Gastrocnemius medialis (tissue), 4 donors: ENCODE results near the gene OBSCN.

ENCODE experiments used
- POLR2A ChIP-seq, 2 donors: fragments of 450-650 bp; IDR thresholded peaks; one replicate each; pipeline ENCODE4 v1.6.1; 2017; ENCODE audit warnings: antibody characterized with exemption in 2 of 2, mild to moderate bottlenecking in 2 of 2, moderate library complexity in 2 of 2
- TF ChIP-seq, protein P1 (sequence below), 5 experiments: fragments of 450-650 bp in 3 of 5; fragments of 200-600 bp in 2 of 5; sonication (generic) in 2 of 5; IDR thresholded peaks in 4 of 5; conservative IDR thresholded peaks in 1 of 5; 1 replicate in 4 of 5; 2 replicates in 1 of 5; pipeline ENCODE4 v1.5.1; 2016 to 2019; ENCODE audit warnings: antibody characterized with exemption in 5 of 5, mild to moderate bottlenecking in 3 of 5, moderate library complexity in 3 of 5

DNA sequence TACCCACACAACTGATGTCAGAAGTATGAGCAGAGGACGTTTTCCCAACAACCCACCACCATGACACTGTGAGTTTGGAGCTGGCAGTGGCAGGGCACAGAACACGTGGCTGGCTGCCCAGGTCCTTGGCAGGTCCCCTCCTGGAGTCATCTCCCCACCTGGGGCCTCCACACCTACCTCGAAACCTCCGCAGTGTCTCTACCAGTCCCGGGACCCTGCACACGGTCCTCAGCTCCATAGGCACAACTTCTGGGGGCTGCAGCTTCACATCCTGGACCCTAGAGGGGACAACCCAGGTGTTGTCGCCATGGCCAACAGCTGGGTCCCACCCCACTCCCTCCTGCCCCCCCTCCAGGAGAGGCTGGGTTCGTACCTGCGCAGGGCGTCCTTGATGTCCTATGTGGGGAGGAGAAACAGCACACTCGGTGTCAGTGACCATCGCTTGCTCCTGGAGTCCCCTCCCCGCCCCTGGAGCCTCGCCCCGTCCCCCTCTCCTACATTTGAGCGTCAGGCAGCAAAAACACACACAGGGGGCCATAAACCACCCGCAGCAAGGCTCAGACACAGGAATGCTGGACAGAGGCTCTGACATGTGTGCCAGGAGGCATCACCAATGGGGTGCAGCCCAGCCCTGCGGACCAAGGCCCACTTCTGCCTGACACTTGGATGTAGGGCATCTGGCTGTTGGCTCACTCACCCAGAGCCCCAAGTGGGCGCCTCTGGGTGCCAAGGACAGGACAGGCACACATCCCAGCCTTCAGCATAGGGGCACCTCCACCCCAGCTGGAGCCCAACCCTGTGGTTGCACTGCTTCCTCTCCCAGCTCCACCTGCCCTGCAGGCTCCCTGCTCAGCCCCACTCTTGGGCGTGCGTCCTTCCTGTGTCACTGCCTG, 189.2 kb downstream of the OBSCN start:
- TF ChIP-seq, protein P1, sequence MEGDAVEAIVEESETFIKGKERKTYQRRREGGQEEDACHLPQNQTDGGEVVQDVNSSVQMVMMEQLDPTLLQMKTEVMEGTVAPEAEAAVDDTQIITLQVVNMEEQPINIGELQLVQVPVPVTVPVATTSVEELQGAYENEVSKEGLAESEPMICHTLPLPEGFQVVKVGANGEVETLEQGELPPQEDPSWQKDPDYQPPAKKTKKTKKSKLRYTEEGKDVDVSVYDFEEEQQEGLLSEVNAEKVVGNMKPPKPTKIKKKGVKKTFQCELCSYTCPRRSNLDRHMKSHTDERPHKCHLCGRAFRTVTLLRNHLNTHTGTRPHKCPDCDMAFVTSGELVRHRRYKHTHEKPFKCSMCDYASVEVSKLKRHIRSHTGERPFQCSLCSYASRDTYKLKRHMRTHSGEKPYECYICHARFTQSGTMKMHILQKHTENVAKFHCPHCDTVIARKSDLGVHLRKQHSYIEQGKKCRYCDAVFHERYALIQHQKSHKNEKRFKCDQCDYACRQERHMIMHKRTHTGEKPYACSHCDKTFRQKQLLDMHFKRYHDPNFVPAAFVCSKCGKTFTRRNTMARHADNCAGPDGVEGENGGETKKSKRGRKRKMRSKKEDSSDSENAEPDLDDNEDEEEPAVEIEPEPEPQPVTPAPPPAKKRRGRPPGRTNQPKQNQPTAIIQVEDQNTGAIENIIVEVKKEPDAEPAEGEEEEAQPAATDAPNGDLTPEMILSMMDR (IDR thresholded peaks at IDR 0.05 in 4 of 5, conservative IDR thresholded peaks at IDR 0.05 in 1 of 5) = no peak
- TF ChIP-seq POLR2A (IDR thresholded peaks at IDR 0.05) = no peak
